HL-60/S4 treated with phorbol 12-myristate 13-acetate at 8.2 ng/mL for 4 days and 3 days (cell line): ENCODE data around the gene CALCOCO1.
"Not testable (repeated sequence)": the region's sequence is repeated elsewhere in the genome, so short reads cannot be mapped to it uniquely, and the experiment has no call there.

Source experiments
- in situ Hi-C: fragments of 300-500 bp; cut with MboI; formaldehyde crosslinking; loops from 2 replicates; pipeline ENCODE4 v1.15.0; 2022; ENCODE audit warnings: low sequenced_read_pairs

CALCOCO1 gene

GRCh38 chr12:53737093-53737808 lies 10.0 kb upstream of the CALCOCO1 start:
- in situ Hi-C loops, result no loop called here

GRCh38 chr12:53736592-53736991 lies 9.3 kb upstream of the CALCOCO1 start:
- in situ Hi-C loops, result no loop called here

GRCh38 chr12:53735556-53735955 lies 8.3 kb upstream of the CALCOCO1 start:
- in situ Hi-C loops, result no loop called here

GRCh38 chr12:53734425-53734824 lies 7.2 kb upstream of the CALCOCO1 start:
- in situ Hi-C loops, result no loop called here

- in situ Hi-C loops, result no loop called here
Observed at GRCh38 chr12:53733807-53734200, 6.6 kb upstream of the CALCOCO1 start.

- in situ Hi-C loops, result no loop called here
Observed at GRCh38 chr12:53733051-53733806, 6.0 kb upstream of the CALCOCO1 start.

GRCh38 chr12:53729644-53730043 lies 2.4 kb upstream of the CALCOCO1 start:
- in situ Hi-C loops, result no loop called here

GRCh38 chr12:53728206-53728605 lies 954 bp upstream of the CALCOCO1 start:
- in situ Hi-C loops, result no loop called here

GRCh38 chr12:53726946-53727309 lies 324 bp downstream of the CALCOCO1 start:
- in situ Hi-C loops, result no loop called here

GRCh38 chr12:53726341-53726740 lies 911 bp downstream of the CALCOCO1 start:
- in situ Hi-C loops, result no loop called here

- in situ Hi-C loops, result no loop called here
Observed at GRCh38 chr12:53725824-53726223, 1.4 kb downstream of the CALCOCO1 start.

- in situ Hi-C loops, result no loop called here
Observed at GRCh38 chr12:53722450-53723041, 4.7 kb downstream of the CALCOCO1 start.

- in situ Hi-C loops, result no loop called here
Observed at GRCh38 chr12:53720946-53721345, 6.3 kb downstream of the CALCOCO1 start.

- in situ Hi-C loops, result no loop called here
Observed at GRCh38 chr12:53719649-53720048, 7.6 kb downstream of the CALCOCO1 start.

- in situ Hi-C loops, result not testable (repeated sequence)
Observed at GRCh38 chr12:53718567-53718966, 8.7 kb downstream of the CALCOCO1 start.

GRCh38 chr12:53717319-53717718 lies 9.9 kb downstream of the CALCOCO1 start:
- in situ Hi-C loops, result no loop called here

- in situ Hi-C loops, result no loop called here
Observed at GRCh38 chr12:53714004-53714403, 13.2 kb downstream of the CALCOCO1 start.

GRCh38 chr12:53713516-53713915 lies 13.7 kb downstream of the CALCOCO1 start:
- in situ Hi-C loops, result no loop called here

GRCh38 chr12:53712059-53712643 lies 15.1 kb downstream of the CALCOCO1 start:
- in situ Hi-C loops, result no loop called here

- in situ Hi-C loops, result no loop called here
Observed at GRCh38 chr12:53710091-53710490, 17.2 kb downstream of the CALCOCO1 start.

GRCh38 chr12:53709671-53710070 lies 17.6 kb downstream of the CALCOCO1 start:
- in situ Hi-C loops, result no loop called here

GRCh38 chr12:53706080-53706479 lies 21.2 kb downstream of the CALCOCO1 start:
- in situ Hi-C loops, result no loop called here
